GM12801 (cell line): Measurements from ENCODE around the gene RCAN1.

Source experiments
- CTCF ChIP-seq: IDR thresholded peaks from one replicate; pipeline ENCODE4 v1.5.1; 2011; ENCODE audit warnings: control low read depth; ENCODE audit not compliant: insufficient read length; ENCODE audit errors: extremely low read depth

The RCAN1 gene

GRCh38 chr21:34594566-34595234 lies 20.2 kb downstream of the RCAN1 start:
- TF ChIP-seq CTCF = no peak

GRCh38 chr21:34593954-34594531 lies 20.9 kb downstream of the RCAN1 start:
- TF ChIP-seq CTCF = no peak

GRCh38 chr21:34593423-34593822 lies 21.5 kb downstream of the RCAN1 start:
- TF ChIP-seq CTCF = no peak

GRCh38 chr21:34592120-34592955 lies 22.6 kb downstream of the RCAN1 start:
- TF ChIP-seq CTCF = no peak

GRCh38 chr21:34590520-34590919 lies 24.4 kb downstream of the RCAN1 start:
- TF ChIP-seq CTCF = no peak

GRCh38 chr21:34589511-34590282 lies 25.2 kb downstream of the RCAN1 start:
- TF ChIP-seq CTCF = no peak

- TF ChIP-seq CTCF = no peak
Observed at GRCh38 chr21:34583926-34584563, 30.9 kb downstream of the RCAN1 start.
